HG02623 (cell line): ENCODE results near the gene TRMT44.
A peak's percentile ranks its signal among the peaks of the same experiment; 100 is the strongest.
"Not testable (repeated sequence)": the region's sequence is repeated elsewhere in the genome, so short reads cannot be mapped to it uniquely, and the experiment has no call there.

Source experiments
- ATAC-seq: cut with Tn5 transposase; IDR thresholded peaks from one replicate; pipeline ENCODE4 v1.9.1; 2021; ENCODE audit warnings: moderate library complexity; ENCODE audit not compliant: unreplicated experiment

Gene TRMT44

DNA sequence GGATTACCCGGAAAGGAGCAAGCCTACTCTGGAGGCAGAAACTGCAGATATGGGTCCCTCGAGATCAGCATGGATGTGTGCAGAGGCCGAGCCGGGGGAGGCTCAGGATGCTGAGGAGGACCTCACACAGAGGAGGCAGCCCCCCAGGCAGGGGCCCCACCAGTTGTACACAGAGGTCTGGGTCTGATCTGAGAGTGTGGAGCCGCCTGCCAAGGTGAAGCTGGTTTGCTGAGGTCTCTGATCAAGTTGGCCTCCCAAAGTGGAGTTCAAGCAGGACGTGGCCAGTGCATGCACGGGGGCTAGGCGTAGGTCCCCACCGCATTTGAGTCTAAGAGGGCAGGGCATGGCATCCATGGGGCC lies 35.1 kb upstream of the TRMT44 start:
- ATAC-seq, result no peak

DNA sequence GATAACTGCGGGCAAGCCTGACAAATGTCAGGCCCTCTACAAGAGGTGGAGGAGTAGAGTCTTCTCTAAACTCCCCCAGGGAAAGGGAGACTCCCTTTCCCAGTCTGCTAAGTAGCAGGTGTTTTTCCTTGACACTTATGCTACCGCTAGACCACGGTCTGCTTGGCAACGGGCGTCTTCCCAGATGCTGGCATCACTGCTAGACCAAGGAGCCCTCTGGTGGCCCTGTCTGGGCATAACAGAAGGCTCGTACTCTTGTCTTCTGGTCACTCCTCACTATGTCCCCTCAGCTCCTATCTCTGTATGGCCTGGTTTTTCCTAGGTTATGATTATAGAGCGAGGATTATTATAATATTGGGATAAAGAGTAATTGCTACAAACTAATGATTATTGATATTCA lies 33.7 kb upstream of the TRMT44 start:
- not testable (repeated sequence) for ATAC-seq

DNA sequence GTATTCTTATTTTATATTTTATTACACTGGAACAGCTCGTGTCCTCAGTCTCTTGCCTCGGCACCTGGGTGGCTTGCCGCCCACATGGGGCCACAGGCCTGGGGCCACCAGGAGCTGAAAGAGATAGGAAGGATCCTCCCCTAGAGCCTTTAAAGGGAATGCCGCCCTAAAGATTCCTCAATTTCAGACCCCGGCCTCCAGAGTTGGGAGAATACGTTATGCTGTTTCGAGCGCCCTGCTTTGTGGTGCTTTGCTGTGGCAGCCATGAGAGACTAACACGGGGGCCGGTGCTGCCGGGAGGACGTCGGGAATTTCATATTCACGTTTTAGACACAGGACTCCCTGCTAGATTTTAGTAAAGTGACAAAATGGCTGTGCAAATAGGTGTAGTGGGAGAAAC lies 33.3 kb upstream of the TRMT44 start:
- ATAC-seq, result no peak

DNA sequence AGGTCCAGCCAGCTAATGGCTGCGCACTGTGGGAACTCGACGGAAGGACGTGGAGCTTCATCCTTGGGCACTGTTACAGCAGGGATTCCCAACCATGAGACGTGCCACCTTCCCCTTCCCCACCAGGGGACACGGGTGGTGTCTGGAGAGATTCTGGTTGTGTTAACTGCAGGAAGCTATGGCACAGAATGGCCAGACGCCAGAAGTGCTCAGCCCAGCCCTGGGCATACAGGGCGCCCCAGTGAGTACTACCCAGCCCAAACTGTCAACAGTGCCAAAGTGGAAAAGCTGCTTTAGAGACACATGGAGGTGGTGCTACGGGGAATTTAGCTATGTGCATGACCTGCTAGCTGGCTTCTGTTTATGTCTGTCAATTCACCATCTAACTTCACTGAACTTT lies 32.8 kb upstream of the TRMT44 start:
- ATAC-seq, result no peak

DNA sequence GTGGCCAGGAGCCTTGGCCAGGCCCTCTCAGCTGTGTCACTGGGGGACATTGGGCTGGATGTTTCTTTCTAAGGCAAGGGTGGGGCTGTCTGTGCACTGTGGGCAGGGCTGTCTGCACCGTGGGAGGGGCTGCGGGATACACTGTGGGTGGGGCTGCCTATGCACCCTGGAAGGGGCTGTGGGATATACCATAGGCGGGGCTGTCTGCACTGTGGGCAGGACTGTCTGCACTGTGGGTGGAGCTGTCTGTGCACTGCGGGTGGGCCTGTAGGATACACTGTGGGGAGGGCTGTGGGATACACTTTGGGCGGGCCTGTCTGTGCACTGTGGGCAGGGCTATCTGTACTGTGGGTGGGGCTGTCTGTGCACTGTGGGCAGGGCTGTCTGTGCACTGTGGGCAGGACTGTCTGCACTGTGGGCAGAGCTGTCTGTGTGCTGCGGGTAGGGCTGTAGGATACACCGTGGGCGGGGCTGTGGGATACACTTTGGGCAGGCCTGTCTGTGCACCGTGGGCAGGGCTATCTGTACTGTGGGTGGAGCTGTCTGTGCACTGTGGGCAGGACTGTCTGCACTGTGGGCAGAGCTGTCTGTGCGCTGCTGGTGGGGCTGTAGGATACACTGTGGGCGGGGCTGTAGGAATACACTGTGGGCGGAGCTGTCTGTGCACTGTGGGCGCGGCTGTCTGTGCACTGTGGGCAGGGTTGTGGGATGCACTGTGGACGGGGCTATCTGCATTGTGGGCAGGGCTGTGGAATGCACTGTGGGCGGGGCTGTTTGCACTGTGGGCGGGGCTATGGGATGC lies 31.1 kb upstream of the TRMT44 start:
- no peak for ATAC-seq

DNA sequence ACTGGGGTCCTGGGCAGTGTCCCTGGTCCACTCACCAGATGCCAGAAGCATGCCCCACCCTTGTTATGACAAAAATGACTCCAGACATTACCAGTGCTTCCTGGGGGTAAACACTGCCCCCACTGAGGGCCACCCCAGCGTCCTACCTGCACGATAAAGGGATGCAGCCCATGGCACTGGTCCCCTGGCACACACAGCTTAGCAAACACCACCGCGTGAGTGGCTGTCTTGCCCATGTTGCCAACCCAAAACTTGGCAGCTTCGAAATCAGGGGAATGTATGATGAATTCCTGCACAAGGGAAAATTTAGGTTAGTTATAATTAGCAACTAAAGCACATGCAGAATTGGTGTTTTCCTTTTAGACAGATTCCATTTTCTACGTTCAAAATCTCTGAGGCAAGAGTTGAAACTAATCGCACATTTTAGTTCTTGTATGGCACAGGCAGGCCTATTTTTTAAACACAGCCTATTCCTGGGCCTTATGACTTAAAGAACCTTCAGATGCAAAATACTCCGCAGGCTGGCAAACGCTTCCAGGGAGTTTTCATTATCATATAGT lies 30.4 kb upstream of the TRMT44 start:
- no peak for ATAC-seq

DNA sequence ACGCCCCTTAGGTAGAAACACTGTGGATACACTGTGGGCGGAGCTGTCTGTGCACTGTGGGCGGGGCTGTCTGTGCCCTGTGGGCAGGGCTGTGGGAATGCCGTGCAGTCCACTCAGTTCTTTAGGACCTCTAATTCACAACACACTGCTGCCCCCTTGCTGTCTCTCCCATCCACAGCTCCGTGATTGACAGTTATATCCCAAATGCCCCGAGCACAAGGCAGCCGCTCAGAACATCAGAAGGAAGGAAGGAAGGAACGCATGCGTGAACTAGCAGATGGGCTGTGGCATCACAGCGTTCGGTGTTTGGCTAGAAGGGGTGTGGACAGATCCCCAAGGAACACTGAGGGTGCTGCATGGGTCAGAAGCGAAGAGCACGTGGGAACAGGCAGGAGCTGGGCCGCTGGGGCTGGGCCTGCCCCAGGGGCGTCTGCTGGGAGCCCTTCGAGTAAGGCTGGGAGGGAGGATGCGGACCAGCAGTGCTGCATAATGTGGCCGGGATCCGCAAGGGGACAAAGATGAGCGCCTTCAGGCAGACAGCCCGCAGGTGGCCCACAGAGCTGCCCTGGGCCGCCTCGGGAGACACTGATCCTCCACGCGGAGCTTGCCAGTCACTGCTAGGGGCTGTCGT lies 29.8 kb upstream of the TRMT44 start:
- ATAC-seq, result no peak

DNA sequence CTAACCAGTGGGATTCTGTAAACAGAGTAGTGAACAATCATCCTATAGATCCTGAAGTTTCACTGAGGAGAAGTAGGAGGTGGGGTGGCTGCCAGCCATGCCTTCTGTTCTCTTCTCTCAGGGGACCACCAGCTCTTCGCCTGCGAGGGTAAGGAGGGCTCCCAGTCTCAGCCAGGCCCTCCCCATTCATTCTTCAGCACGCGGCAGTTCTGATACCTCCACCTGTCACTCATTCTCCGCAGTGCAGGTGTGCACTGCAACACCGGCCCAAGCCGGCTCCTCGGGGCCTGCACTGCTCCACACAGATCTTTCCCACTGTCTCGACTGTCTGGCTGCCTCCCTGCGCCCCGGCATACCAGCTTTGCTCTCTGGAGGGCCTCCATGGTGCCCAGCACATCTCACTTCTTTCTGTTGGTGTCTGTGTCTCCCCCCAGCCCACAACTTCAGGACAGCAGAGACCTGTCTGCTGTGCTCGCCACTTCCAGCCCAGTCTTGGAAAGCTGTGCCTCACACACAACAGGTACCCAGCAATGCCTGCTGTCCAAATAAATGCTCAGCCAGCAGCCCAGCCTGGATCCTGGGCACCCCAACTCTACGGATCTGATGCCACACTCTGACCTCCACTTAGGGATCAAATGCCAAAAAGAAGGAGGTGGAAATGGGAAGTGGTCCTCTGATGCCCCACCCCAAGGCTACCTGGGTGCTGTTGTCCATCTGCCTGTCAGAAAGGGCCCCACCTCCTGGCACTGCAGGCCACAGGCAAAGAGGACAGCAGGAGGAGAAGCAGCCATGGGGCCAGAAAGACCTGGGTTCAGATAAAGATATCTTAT lies 29.0 kb upstream of the TRMT44 start:
- no peak for ATAC-seq

DNA sequence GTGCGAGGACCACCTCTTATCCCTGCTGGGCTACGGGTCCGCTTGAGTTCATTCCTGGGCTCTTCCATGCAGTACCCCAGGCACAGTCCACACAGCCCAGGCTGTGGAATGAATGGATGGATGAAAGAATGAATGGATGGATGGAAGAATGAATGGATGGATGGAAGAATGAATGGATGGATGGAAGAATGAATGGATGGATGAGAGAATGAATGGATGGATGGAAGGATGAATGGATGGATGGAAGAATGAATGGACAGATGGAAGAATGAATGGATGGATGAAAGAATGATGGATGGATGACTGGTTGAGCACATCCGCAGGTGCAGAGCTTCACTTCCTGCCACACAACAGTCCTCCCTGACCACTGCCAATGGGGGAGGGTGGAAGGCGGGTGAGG lies 28.3 kb upstream of the TRMT44 start:
- ATAC-seq, result no peak

DNA sequence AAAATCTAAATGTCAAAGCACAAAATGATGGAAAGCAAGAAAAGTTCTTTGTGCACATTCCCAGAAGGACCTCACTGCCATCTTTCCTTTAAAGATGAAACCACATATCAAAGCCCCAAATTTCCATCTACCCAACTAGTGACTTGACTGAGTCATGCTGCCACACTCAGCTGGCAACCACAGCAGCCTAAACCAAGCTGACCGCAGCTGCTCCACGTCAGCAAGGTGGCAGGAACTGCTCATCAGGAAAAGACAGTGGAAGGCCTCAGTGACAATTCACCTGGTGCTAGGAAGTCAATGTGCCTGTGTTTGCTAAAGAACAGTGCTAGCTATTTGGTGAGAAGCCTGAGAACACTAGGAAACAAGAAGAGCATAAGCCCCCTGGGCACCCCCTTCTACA lies 26.2 kb upstream of the TRMT44 start:
- no peak for ATAC-seq

DNA sequence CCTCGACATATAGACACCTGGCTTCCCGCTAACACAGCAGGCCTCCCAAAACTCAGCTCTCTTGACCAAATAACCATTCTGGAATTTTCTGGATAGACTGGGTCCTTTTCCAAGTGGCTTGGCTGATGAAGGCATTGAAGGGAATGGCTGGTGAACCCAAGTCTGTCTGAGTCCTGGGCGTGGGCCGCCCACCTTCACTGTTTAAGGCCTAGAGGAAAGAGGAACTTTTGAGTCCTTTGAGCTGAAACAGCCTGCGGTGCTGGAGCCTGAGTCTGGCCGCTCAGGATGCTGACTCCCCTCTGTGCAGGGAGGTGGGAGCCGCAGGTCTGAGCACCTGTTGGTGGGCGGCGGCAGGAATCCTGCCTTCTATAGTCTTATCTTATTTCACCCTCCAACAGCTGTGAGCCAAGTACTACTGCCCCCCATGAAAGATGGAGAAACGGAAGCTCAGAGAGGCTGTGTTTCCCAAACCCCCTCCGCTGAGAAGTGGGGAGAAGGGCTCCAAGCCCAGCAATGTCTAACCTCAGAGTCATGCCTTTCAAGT lies 23.4 kb upstream of the TRMT44 start:
- no peak for ATAC-seq

DNA sequence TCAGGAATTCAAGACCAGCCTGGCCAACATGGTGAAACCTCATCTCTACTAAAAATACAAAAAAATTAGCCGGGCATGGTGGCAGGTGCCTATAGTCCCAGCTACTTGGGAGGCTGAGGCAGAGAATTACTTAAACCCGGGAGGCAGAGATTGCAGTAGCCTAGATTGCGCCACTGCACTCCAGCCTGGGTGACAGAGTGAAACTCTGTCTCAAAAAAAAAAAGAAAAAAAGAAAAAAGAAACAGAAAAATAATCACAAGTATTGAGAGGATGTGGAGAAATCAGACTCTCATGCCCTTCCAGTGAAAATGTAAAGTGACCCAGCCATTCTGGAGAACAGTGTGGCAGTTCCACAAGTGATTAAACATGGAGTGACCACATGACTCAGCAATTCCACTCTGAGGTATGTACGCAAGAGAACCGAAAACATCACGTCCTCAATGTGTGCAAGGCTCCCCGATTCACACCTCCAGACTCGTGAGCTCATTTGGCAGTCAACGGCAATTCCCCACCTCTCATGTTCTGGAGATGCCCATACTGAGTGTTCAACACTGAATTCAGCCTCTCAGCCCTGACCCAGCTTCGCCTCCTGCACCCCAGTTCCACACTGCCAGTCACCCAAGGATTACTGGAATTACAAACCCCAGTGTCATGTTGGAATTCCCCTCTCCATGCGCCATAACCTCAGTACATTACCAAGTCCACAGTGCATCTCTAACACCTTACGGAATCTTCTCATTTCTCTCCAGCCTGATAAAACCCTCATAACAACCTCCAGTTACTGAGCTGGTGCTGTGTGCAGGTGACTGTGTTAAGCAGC lies 21.1 kb upstream of the TRMT44 start:
- ATAC-seq, result no peak

DNA sequence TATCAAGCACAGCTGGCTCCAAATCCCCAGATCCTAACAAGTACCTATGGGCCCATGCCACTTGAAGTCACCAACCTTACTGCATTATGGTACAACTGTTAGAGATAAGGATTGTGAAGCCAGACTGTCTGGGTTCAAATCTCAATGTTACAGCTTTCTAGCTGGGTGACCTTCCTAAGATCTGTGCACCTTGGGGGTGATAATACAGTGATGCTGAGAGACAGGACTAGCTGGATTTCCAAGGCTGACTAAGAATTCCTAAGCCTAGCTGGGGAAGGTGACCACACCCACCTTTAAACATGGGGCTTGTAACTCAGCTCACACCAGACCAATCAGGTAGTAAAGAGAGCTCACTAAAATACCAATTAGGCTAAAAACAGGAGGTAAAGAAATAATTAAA lies 20.4 kb upstream of the TRMT44 start:
- ATAC-seq, result not testable (repeated sequence)

DNA sequence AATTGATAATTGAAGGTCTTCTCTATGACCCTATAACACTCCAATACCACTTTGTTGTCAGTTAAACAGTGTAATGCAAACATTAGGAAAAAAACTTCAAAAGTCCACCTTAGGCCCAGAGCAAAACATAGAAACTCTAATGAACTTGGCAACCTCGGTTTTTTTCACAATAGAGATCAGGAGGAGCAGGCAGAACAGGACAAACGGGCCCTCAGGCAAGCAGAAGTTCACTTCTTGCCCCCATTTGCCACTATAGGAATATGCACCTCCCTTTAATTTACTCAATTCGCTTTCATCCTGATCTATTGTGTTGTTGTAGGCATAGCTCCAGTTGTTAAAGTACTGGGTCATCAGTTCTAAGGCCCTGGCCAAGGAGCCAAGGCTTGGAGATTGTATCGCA lies 18.2 kb upstream of the TRMT44 start:
- no peak for ATAC-seq

DNA sequence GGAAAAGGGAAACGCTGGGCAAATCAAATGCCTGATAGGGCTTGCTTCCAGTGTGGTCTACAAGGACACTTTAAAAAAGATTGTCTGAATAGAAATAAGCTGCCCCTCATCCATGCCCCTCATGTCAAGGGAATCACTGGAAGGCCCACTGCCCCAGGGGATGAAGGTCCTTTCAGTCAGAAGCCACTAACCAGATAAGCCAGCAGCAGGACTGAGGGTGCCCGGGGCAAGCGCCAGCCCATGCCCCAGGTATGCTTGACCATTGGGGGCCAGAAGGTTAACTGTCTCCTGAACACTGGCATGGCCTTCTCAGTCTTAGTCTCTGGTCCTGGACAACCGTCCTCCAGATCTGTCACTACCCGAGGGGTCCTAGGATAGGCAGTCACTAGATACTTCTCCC lies 17.8 kb upstream of the TRMT44 start:
- ATAC-seq, result no peak

DNA sequence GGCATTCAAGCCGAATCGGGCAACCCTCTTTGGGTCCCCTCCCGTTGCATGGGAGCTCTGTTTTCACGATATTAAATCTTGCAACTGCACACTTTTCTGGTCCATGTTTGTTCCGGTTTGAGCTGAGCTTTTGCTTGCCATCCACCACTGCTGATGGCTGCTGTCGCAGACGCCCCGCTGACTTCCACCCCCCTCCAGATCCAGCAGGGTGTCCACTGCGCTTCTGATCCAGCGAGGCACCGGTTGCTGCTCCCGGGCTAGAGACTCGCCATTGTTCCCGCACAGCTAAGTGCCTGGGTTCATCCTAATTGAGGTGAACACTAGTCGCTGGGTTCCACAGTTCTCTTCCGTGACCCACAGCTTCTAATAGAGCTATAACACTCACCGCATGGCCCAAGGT lies 13.3 kb upstream of the TRMT44 start:
- no peak for ATAC-seq

DNA sequence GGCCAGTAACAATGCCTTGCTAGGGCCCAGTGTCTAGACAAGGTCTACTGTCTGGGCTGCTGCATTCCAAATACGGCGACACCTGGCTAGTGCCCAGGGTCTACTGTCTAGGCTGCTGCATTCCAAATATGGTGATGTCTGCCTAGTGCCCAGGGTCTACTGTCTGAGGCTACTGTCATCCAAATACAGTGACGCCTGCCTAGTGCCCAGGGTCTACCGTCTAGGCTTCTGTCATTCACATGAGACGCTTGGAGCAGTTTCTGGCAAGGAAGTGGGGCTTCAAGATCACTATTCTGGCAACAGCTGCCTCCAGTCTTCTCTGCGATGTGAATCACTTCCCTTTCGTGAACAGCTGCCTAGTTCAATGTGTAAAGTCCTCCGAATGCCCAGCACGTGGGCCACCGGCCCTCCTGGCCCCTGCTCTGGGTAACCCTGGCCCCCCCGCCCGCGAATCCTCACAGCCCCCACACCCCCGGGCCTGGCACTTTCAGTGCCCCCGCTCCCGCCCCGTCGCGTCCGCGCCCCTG lies 12.8 kb upstream of the TRMT44 start:
- peak; percentile 45 for ATAC-seq

DNA sequence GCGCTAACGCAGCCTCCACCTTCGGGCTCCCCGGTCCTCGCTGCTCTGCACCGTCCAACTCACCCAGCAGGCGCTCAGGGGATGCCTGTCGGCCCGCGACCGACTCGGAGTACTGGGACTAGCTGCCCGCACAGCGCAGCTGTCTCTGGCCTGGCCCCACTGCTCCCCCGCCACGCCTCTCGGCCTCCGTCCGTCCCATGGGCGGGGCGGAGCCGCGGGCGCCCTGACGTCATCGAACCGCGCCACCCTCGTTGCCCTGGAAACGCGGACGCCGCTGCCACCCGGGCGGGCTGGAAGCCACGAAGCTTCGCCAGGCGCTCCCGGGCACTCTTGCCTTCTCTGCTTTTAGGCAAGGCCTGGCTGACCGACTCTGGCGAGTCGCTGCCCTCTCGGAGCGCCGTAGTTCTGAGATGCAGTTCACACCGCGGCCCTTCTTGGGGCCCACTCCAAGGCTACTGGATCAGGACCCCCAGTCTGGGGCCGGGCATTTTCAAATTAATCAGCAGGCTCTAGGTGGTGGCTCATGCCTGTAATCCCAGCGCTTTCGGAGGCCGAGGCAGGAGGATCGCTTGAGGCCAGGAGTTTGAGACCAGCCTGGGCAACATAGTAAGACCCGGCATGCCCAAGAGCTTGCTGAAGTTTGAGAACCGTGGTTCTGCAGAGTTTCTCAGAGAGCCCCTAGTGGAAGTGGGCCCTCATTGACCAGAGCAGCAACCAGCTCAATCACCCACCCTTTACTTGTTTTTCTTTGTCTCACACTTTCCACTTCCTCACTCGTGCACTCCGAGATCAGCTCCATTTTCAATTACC lies 12.1 kb upstream of the TRMT44 start:
- ATAC-seq, result peak; percentile 91

DNA sequence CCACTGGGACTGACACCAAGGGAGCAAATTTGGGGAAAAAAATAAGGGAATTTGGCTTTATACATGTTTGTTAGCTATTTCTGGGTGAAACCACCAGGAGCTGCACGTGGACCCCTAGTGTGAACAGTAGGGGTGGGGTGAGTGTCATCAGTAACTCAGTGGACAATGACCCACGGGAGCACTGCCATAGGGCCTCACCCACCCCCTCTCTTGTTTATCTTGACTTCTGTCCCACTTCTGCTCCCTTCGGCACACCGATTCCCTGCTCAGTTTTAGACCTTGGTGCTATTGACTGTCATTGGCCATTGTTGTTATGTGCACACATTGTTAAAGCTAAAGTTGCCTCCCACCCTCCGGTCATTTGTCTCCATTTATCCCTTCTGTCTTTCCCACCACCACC lies 9.0 kb upstream of the TRMT44 start:
- ATAC-seq, result no peak
